ENCODE data around the gene MMP21.

DNA sequence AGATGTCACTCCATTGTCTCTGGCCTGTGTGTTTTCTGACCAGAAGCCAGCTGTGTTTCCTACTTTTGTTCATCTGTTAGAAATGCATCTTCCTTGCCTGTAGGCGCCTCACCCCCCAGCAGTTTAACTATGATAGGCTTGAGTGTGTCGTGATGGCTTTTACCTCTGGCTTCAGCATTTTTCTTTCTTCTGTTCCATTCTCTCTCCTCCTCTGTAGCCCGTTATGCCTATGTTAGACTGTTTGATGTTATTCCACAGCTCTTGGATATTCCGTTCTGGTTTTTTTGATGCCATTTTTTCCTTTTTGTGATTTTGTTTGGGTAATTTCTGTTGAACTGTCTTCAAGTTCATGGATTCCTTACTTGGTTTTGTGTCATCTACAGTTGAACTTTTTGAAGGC is 17.9 kb downstream of the MMP21 start:
- TF ChIP-seq, protein P1, sequence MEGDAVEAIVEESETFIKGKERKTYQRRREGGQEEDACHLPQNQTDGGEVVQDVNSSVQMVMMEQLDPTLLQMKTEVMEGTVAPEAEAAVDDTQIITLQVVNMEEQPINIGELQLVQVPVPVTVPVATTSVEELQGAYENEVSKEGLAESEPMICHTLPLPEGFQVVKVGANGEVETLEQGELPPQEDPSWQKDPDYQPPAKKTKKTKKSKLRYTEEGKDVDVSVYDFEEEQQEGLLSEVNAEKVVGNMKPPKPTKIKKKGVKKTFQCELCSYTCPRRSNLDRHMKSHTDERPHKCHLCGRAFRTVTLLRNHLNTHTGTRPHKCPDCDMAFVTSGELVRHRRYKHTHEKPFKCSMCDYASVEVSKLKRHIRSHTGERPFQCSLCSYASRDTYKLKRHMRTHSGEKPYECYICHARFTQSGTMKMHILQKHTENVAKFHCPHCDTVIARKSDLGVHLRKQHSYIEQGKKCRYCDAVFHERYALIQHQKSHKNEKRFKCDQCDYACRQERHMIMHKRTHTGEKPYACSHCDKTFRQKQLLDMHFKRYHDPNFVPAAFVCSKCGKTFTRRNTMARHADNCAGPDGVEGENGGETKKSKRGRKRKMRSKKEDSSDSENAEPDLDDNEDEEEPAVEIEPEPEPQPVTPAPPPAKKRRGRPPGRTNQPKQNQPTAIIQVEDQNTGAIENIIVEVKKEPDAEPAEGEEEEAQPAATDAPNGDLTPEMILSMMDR (conservative IDR thresholded peaks at IDR 0.05; ENCODE audit: low read depth in 2 of 2): no peak
- no peak for TF ChIP-seq POLR2AphosphoS5 (IDR thresholded peaks at IDR 0.05; ENCODE audit: low read depth)
- no peak for TF ChIP-seq EZH2phosphoT487 (IDR thresholded peaks at IDR 0.05; ENCODE audit: unreplicated experiment)
